Spleen (tissue), 11 donors: ENCODE results near the gene ERGIC1. TPM values are rescaled to one million over a fixed set of nuclear protein-coding genes. Genes with fewer than 3 reads are reported as not detected.

Source experiments
- polyA plus RNA-seq, 3 donors: library from polyadenylated mRNA; stranded (reverse); fragments of 200-250 nt; gene quantifications; one replicate each; pipeline ENCODE4 v1.2.1, GENCODE V29; 2013
- small RNA-seq, 4 donors: library from RNA; depleted of rRNA; stranded (forward); fragments of <200 nt; gene quantifications; one replicate each; pipeline ENCODE3, GENCODE V24; 2016
- total RNA-seq, 7 donors: library from RNA; depleted of rRNA in 3 of 7; stranded (reverse); fragments of >200 nt in 3 of 7; fragmentation: NEBNext Ultra II Directional in 4 of 7; extraction: Animal tissue kit (Norgen Biotek cat#: 25700) in 4 of 7; gene quantifications; one replicate each; pipeline versions ENCODE4 v1.1.0 to v1.2.1, GENCODE V29; 2016 to 2021
- donor health status: healthy with polysubstance abuse.
- donor health status: DM: no; HTN: no; CAD: no; lungs with moderate emphysema.
- donor health status: DM: no; HTN: no; CAD: no.
- donor health status: Bipolar disorder and iron deficiency.
- donor health status: healthy.
- donor health status: DM: no; HTN: no; CAD: no.
- donor health status: DM: yes; HTN: yes; CAD: no.

ERGIC1 gene
- total and polyA plus RNA-seq, 10 donors: 36.9 to 166 (median 125) TPM

Small RNAs within 50 kb of the gene (small RNA-seq; reads per million reads assigned to genes)
- 0 reads per million in 4 donors for gene AC022217.4

Other genes with a start within 250 kb of the ERGIC1 start
- gene NEURL1B, start 193.0 kb upstream of the ERGIC1 start, total RNA-seq: 1 to 10 TPM in 6 of 7 donors, under 1 TPM in 1; 0.85 to 2.5 (median 1.6) TPM
- 1 to 10 TPM in 1 of 3 donors, under 1 TPM in 2; 0.26 to 1.0 (median 0.49) TPM for gene NEURL1B, start 193.0 kb upstream of the ERGIC1 start, polyA plus RNA-seq
- gene DUSP1, start 63.1 kb upstream of the ERGIC1 start, total RNA-seq: 100 to 1,000 TPM; 197 to 818 (median 376) TPM
- gene DUSP1, start 63.1 kb upstream of the ERGIC1 start, polyA plus RNA-seq: 100 to 1,000 TPM in 1 of 3 donors, 10 to 100 TPM in 2; 46.0 to 116 (median 68.9) TPM
- gene RPL26L1, start 125.2 kb downstream of the ERGIC1 start, total RNA-seq: 10 to 100 TPM; 10.6 to 36.8 (median 16.9) TPM
- gene RPL26L1, start 125.2 kb downstream of the ERGIC1 start, polyA plus RNA-seq: 10 to 100 TPM; 31.0 to 56.4 (median 46.4) TPM
- 100 to 1,000 TPM; 185 to 221 (median 208) TPM for gene ATP6V0E1, start 149.5 kb downstream of the ERGIC1 start, total RNA-seq
- 100 to 1,000 TPM; 213 to 314 (median 298) TPM for gene ATP6V0E1, start 149.5 kb downstream of the ERGIC1 start, polyA plus RNA-seq
- gene CREBRF, start 222.1 kb downstream of the ERGIC1 start, total RNA-seq: 10 to 100 TPM; 44.7 to 85.9 (median 58.7) TPM
- 1 to 10 TPM; 7.2 to 8.2 (median 7.3) TPM for gene CREBRF, start 222.1 kb downstream of the ERGIC1 start, polyA plus RNA-seq